Measurements from ENCODE around the gene EPB41L1.
"Not testable (repeated sequence)": the region's sequence is repeated elsewhere in the genome, so short reads cannot be mapped to it uniquely, and the experiment has no call there.

EPB41L1 gene

GRCh38 chr20:36125097-36125496, 29.4 kb upstream of the EPB41L1 start:
- DNase-seq (ENCODE audit: low read depth in 4 of 4, low spot score in 1 of 4): no peak

DNA sequence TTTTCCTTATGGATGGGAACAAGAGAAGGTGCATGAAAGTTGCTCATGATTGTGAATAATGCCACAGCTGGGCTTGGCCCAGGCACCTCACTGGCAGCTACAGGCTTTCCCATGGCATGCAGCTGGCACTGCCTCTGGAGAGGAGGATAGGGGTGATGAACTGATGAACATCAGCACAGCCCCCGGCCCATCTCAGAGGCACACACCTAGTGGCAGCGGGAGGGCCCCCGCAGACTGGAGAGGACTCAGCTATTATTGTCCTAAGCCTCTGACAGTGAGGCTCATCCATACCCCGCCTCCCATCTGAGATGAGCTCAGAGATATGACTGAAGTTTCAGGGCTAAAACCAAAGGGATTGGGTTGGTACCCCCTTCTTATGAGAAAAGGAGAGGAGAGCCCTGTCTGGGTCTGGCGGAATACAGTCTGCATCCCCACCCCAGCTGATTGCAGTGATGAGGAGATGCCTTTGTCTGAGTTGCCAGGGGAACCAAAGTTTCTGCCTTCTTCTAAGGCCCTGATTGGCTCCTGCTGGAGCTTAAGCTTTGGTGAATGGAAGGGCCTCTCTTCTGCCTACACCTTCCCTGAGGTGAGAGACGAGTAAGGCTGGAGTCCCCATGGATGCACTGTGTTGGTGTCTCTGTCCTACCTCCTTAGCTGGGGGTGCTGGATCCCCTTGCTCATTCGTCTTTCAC, 27.6 kb upstream of the EPB41L1 start:
- DNase-seq (ENCODE audit: low read depth in 4 of 4, low spot score in 1 of 4): no peak

GRCh38 chr20:36128463-36129159, 25.9 kb upstream of the EPB41L1 start:
- DNase-seq (ENCODE audit: low read depth in 4 of 4, low spot score in 1 of 4): no peak

DNA sequence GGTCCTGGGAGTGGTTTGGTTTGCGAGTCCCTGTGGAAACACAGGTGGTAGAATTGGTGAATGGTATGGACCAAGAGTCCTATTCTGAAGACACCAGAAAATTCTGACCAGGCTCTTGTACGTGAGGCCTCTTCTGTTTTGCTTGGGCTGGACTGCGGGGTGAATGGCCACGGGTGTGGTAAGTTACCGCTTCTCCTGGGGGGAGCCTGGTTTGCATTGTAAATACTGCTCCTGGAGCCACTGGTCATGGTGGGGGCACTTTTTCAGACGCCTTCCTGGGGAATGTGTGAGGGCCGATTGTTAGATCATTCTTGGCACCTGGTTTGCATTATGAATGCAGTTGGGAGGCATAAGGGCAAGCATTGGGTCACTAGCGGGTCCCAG, 25.4 kb upstream of the EPB41L1 start:
- no peak for DNase-seq (ENCODE audit: low read depth in 4 of 4, low spot score in 1 of 4)

DNA sequence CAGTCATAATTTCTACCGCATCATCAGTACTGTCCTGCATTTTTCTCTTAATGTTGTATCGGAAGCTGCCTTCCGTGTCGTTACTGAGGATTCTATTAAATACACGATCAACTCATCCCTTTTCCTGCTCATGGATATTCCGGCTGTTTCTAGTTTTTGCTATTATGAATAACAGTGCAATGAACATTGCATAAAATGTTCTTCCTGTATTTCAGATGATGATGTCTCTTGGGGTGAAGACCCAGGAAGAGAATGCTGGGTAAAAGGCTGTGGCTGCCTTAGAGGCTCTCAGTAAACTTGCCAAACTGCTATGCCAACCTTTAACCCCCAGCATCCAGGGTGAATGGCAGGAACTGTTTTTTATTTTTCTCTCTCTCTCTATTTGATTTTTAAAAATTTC, 24.1 kb upstream of the EPB41L1 start:
- no peak for DNase-seq (ENCODE audit: low read depth in 4 of 4, low spot score in 1 of 4)

GRCh38 chr20:36132802-36133211, 21.7 kb upstream of the EPB41L1 start:
- no peak for DNase-seq (ENCODE audit: low read depth in 4 of 4, low spot score in 1 of 4)

- DNase-seq (ENCODE audit: low read depth in 4 of 4, low spot score in 1 of 4): no peak
Observed at GRCh38 chr20:36133821-36134220, 20.7 kb upstream of the EPB41L1 start.

- DNase-seq (ENCODE audit: low read depth in 4 of 4, low spot score in 1 of 4): no peak
Observed at GRCh38 chr20:36135159-36135558, 19.4 kb upstream of the EPB41L1 start.

DNA sequence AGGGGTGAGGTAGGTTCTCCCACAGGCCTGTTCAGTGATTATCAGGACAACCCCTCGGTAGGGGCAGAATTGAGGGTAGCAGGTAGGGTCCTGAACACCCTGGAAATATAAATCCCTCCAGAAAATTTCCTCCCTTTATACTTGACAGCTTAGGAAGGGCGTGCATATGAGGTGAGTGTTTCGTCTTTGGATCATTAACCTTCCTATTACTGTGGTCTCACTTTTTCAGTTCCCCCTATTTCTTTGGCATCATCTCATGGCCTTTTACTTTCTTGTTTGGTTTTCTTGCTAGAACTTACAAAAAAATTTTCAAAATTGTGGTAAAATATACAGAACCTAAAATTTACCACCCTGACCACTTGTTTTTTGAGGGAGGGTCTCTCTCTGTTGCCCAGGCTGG, 18.7 kb upstream of the EPB41L1 start:
- no peak for DNase-seq (ENCODE audit: low read depth in 4 of 4, low spot score in 1 of 4)

DNA sequence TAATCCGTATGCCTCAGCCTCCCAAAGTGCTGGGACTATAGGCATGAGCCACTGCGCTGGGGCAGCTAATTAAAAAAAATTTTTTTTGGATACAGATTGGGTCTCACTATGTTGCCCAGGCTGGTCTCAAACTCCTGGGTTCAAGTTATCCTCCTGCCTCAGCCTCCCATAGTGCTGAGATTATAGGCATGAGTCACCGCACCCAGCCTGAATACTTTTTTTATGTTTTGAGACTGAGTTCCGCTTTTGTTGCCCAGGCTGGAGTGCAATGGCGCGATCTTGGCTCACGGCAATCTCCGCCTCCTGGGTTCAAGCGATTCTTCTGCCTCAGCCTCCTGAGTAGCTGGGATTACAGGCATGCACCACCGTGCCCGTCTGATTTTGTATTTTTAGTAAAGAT, 17.2 kb upstream of the EPB41L1 start:
- not testable (repeated sequence) for DNase-seq (ENCODE audit: low read depth in 4 of 4, low spot score in 1 of 4)

GRCh38 chr20:36141310-36141709, 13.2 kb upstream of the EPB41L1 start:
- DNase-seq (ENCODE audit: low read depth in 4 of 4, low spot score in 1 of 4): no peak

- no peak for DNase-seq (ENCODE audit: low read depth in 4 of 4, low spot score in 1 of 4)
Observed at GRCh38 chr20:36144336-36144735, 10.2 kb upstream of the EPB41L1 start.

- DNase-seq (ENCODE audit: low read depth in 4 of 4, low spot score in 1 of 4): no peak
Observed at GRCh38 chr20:36145877-36146707, 8.4 kb upstream of the EPB41L1 start.

- no peak for DNase-seq (ENCODE audit: low read depth in 4 of 4, low spot score in 1 of 4)
Observed at GRCh38 chr20:36147690-36148089, 6.8 kb upstream of the EPB41L1 start.

GRCh38 chr20:36148439-36148838, 6.1 kb upstream of the EPB41L1 start:
- DNase-seq (ENCODE audit: low read depth in 4 of 4, low spot score in 1 of 4): no peak

GRCh38 chr20:36149012-36149411, 5.5 kb upstream of the EPB41L1 start:
- DNase-seq (ENCODE audit: low read depth in 4 of 4, low spot score in 1 of 4): no peak

- DNase-seq (ENCODE audit: low read depth in 4 of 4, low spot score in 1 of 4): no peak
Observed at GRCh38 chr20:36149469-36149868, 5.1 kb upstream of the EPB41L1 start.

GRCh38 chr20:36150489-36150846, 4.1 kb upstream of the EPB41L1 start:
- DNase-seq (ENCODE audit: low read depth in 4 of 4, low spot score in 1 of 4): no peak

DNA sequence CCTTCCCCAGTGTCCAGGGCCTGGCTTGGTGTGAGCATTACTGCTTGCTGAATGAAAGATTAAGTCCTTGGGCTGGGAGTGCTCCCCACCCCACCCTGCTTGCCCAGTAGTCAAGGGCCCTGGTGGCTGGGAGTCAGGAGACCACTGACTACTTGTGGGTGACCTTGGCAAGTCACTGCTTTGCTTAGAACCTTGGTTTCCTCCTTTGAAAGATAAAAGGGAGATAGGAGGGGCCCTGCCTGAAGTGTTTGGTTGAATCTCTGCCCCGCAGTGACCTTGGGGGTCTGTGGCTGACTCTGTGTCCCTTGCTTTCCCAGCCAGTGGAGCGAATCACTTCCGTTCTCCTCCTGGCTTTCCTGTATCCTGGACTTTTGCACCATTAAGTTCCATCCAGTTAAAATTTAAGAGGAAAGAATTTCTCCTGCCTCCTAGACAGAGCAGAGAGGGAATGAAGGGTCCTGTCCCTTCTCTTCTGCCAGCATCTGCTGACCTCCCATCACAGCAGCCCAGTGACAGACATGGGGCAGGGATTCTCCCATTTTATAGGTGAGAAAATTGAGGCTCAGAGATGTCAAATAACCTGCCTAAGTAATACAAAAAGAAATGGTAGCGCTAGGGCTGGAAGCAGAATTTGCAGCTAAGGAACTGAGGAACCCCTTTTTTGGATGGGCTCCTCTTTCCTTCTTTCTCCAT, 3.5 kb upstream of the EPB41L1 start:
- no peak for DNase-seq (ENCODE audit: low read depth in 4 of 4, low spot score in 1 of 4)

- no peak for DNase-seq (ENCODE audit: low read depth in 4 of 4, low spot score in 1 of 4)
Observed at GRCh38 chr20:36152261-36152660, 2.3 kb upstream of the EPB41L1 start.

DNA sequence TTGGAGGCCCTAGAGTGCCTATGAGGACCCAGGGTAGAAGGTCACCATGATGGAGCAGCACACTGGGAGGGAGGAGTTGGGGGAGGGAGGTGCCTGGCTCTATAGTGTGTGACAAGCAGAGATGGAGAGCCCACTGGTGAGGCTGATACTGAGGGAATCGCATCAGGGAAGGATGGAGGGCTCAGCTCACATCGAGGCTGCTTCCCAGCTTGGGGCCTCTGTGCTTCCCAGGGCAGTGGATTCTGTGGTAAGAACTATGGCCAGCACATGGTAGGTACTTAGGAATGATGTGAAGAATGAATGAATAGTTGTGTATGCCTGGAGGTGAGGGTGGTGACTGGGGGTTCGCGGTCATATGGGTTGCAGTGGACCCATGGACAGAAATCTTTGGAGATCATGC, 1.3 kb upstream of the EPB41L1 start:
- DNase-seq (ENCODE audit: low read depth in 4 of 4, low spot score in 1 of 4): no peak

All from stimulated activated CD4-positive, alpha-beta T cell treated with anti-CD3 and anti-CD28 coated beads, Interleukin-1b, Interleukin-23, amount 100 ng/mL, for 24 hours (primary cell).